ENCODE measurements around the gene TPP2.

Gene TPP2

GRCh38 chr13:102694937-102695336 is 98.2 kb downstream of the TPP2 start, which contains the start of gene METTL21C:
Gene METTL21C (minus strand): TSS chr13:102695044. CDS start chr13:102694498, 546 bp downstream.
- H4K20me1 ChIP-seq (ENCODE audit: insufficient read depth, low read length): no peaks in the 10 kb centered on the region
- DNase-seq: no peak
- no peaks in the 10 kb centered on the region for H3K79me2 ChIP-seq (ENCODE audit: low read length)
- no peaks in the 10 kb centered on the region for H3K9me2 ChIP-seq (replicated peaks; ENCODE audit: insufficient read depth, low read length)
- H3K4me1 ChIP-seq (ENCODE audit: low read length): no peaks in the 10 kb centered on the region
- no peak within 1 kb of the TSS for H3K9ac ChIP-seq (ENCODE audit: low read length)
- H3K27ac ChIP-seq (ENCODE audit: low read length): no peak within 1 kb of the TSS
- no peaks in the 10 kb centered on the region for H3K9me3 ChIP-seq (replicated peaks; ENCODE audit: insufficient read depth, low read length)
- no peaks in the 10 kb centered on the region for H3F3A ChIP-seq (ENCODE audit: insufficient read depth, low read length)
- TF ChIP-seq EZH2phosphoT487 (IDR thresholded peaks at IDR 0.05; ENCODE audit: low read length) (no peak), EZH2 (optimal IDR thresholded peaks at IDR 0.05; ENCODE audit: low read depth, low read length) (no peak), CTCF (IDR thresholded peaks at IDR 0.05; ENCODE audit: low read length) (no peak)
- no peaks in the 10 kb centered on the region for H3K27me3 ChIP-seq (replicated peaks; ENCODE audit: insufficient read depth, low read length)
- no peak within 1 kb of the TSS for H2AFZ ChIP-seq (ENCODE audit: low read length)
- no peak within 1 kb of the TSS for H3K4me3 ChIP-seq (ENCODE audit: low read length)
- no peak within 1 kb of the TSS for H3K4me2 ChIP-seq (ENCODE audit: low read depth, low read length)
- H3K36me3 ChIP-seq (replicated peaks; ENCODE audit: insufficient read depth, low read length): no peaks in the 10 kb centered on the region

GRCh38 chr13:102696465-102696864 is 99.7 kb downstream of the TPP2 start:
- no peaks in the 10 kb centered on the region for H4K20me1 ChIP-seq (ENCODE audit: insufficient read depth, low read length)
- no peak for DNase-seq
- H3K27ac ChIP-seq (ENCODE audit: low read length): no peak overlapping the region
- no peak for TF ChIP-seq EZH2phosphoT487 (IDR thresholded peaks at IDR 0.05; ENCODE audit: low read length)
- TF ChIP-seq CTCF (IDR thresholded peaks at IDR 0.05; ENCODE audit: low read length): no peak
- TF ChIP-seq EZH2 (optimal IDR thresholded peaks at IDR 0.05; ENCODE audit: low read depth, low read length): no peak
- no peaks in the 10 kb centered on the region for H3K27me3 ChIP-seq (replicated peaks; ENCODE audit: insufficient read depth, low read length)
- no peaks in the 10 kb centered on the region for H3K36me3 ChIP-seq (replicated peaks; ENCODE audit: insufficient read depth, low read length)
- H2AFZ ChIP-seq (ENCODE audit: low read length): no peak overlapping the region
- no peak overlapping the region for H3K4me3 ChIP-seq (ENCODE audit: low read length)
- H3K4me2 ChIP-seq (ENCODE audit: low read depth, low read length): no peak overlapping the region
- H3K9ac ChIP-seq (ENCODE audit: low read length): no peak overlapping the region
- H3K79me2 ChIP-seq (ENCODE audit: low read length): no peaks in the 10 kb centered on the region
- no peaks in the 10 kb centered on the region for H3K4me1 ChIP-seq (ENCODE audit: low read length)
- H3K9me2 ChIP-seq (replicated peaks; ENCODE audit: insufficient read depth, low read length): no peaks in the 10 kb centered on the region
- no peaks in the 10 kb centered on the region for H3F3A ChIP-seq (ENCODE audit: insufficient read depth, low read length)
- H3K9me3 ChIP-seq (replicated peaks; ENCODE audit: insufficient read depth, low read length): no peaks in the 10 kb centered on the region

GRCh38 chr13:102697264-102697663 is 100.5 kb downstream of the TPP2 start:
- no peaks in the 10 kb centered on the region for H3K9me3 ChIP-seq (replicated peaks; ENCODE audit: insufficient read depth, low read length)
- no peak overlapping the region for H3K9ac ChIP-seq (ENCODE audit: low read length)
- H4K20me1 ChIP-seq (ENCODE audit: insufficient read depth, low read length): no peaks in the 10 kb centered on the region
- H2AFZ ChIP-seq (ENCODE audit: low read length): no peak overlapping the region
- H3K9me2 ChIP-seq (replicated peaks; ENCODE audit: insufficient read depth, low read length): no peaks in the 10 kb centered on the region
- H3K4me3 ChIP-seq (ENCODE audit: low read length): no peak overlapping the region
- TF ChIP-seq EZH2 (optimal IDR thresholded peaks at IDR 0.05; ENCODE audit: low read depth, low read length) (no peak), CTCF (IDR thresholded peaks at IDR 0.05; ENCODE audit: low read length) (no peak), EZH2phosphoT487 (IDR thresholded peaks at IDR 0.05; ENCODE audit: low read length) (no peak)
- no peak overlapping the region for H3K27ac ChIP-seq (ENCODE audit: low read length)
- no peak overlapping the region for H3K4me2 ChIP-seq (ENCODE audit: low read depth, low read length)
- H3K79me2 ChIP-seq (ENCODE audit: low read length): no peaks in the 10 kb centered on the region
- H3K27me3 ChIP-seq (replicated peaks; ENCODE audit: insufficient read depth, low read length): no peaks in the 10 kb centered on the region
- H3K4me1 ChIP-seq (ENCODE audit: low read length): no peaks in the 10 kb centered on the region
- no peak for DNase-seq
- H3F3A ChIP-seq (ENCODE audit: insufficient read depth, low read length): no peaks in the 10 kb centered on the region
- H3K36me3 ChIP-seq (replicated peaks; ENCODE audit: insufficient read depth, low read length): no peaks in the 10 kb centered on the region
